IMR-90 (cell line): ENCODE results near the gene PAX9. TPM values are rescaled to one million over a fixed set of nuclear protein-coding genes. Genes with fewer than 3 reads are reported as not detected.

Experiments
- ATAC-seq: fragments of 200-7000 bp; cut with Tn5 transposase; 2 replicates; pipeline ENCODE4 v1.9.1; 2020; ENCODE audit warnings: low read depth, mild to moderate bottlenecking, moderate library complexity
- BruUV-seq: library from RNA; stranded (reverse); fragments of 400-500 nt; replicated peaks from 2 replicates; lab custom pipeline; 2021; lab: Mats Ljungman, UMichigan
- CTCF ChIA-PET: fragments of 300-600 bp; formaldehyde crosslinking; extraction: SDS; loops from one replicate; lab custom pipeline; 2021; ENCODE audit warnings: antibody characterized with exemption; lab: Yijun Ruan, JAX
- POLR2A ChIA-PET: fragments of 300-600 bp; sonication (Branson Sonifier 250); formaldehyde crosslinking; loops from one replicate; lab custom pipeline; 2022; ENCODE audit warnings: antibody characterized with exemption; ENCODE audit not compliant: unreplicated experiment; lab: Charles Lee
- DNase-seq: peaks from one replicate; pipeline ENCODE4 v3.0.0; 2013
- H2AFZ ChIP-seq: replicated peaks from 2 replicates; pipeline ENCODE3; 2013; ENCODE audit warnings: low read length, mild to moderate bottlenecking; ENCODE audit not compliant: poor library complexity
- H2AK5ac ChIP-seq: 2 replicates; pipeline ENCODE4 v1.6.1; 2013; ENCODE audit warnings: low read depth, low read length, inconsistent platforms
- H2AK9ac ChIP-seq: replicated peaks from 2 replicates; pipeline ENCODE3; 2013; ENCODE audit warnings: mild to moderate bottlenecking, low read depth, low read length, moderate library complexity; ENCODE audit not compliant: poor library complexity
- H2BK120ac ChIP-seq: 2 replicates; pipeline ENCODE4 v1.6.1; 2013; ENCODE audit warnings: low read depth, low read length, inconsistent platforms
- H2BK15ac ChIP-seq: 3 replicates; pipeline ENCODE4 v1.6.1; 2013; ENCODE audit warnings: low read depth, low read length, inconsistent platforms
- H2BK20ac ChIP-seq: 2 replicates; pipeline ENCODE4 v1.6.1; 2013; ENCODE audit warnings: low read depth, mild to moderate bottlenecking, inconsistent platforms, low read length, moderate library complexity
- H2BK5ac ChIP-seq: 2 replicates; pipeline ENCODE4 v1.6.1; 2013; ENCODE audit warnings: mild to moderate bottlenecking, low read depth, low read length, inconsistent platforms; ENCODE audit not compliant: poor library complexity, severe bottlenecking
- H3K14ac ChIP-seq: replicated peaks from 2 replicates; pipeline ENCODE4 v1.6.1; 2013; ENCODE audit warnings: low read depth, low read length, inconsistent platforms
- H3K18ac ChIP-seq: 2 replicates; pipeline ENCODE4 v1.6.1; 2013; ENCODE audit warnings: low read depth, low read length, control low read depth
- H3K23ac ChIP-seq: 2 replicates; pipeline ENCODE4 v1.6.1; 2013; ENCODE audit warnings: low read depth, low read length, inconsistent platforms
- H3K27ac ChIP-seq: 2 replicates; pipeline ENCODE4 v1.5.1; 2013; ENCODE audit warnings: mild to moderate bottlenecking, control low read depth, low read length; ENCODE audit not compliant: insufficient read depth
- H3K27me3 ChIP-seq: 2 replicates; pipeline ENCODE4 v1.6.1; 2013; ENCODE audit warnings: low read length; ENCODE audit not compliant: control insufficient read depth, insufficient read depth
- H3K36me3 ChIP-seq: 2 replicates; pipeline ENCODE4 v1.6.1; 2013; ENCODE audit warnings: low read length, mixed read lengths; ENCODE audit not compliant: control insufficient read depth, insufficient read depth
- H3K4ac ChIP-seq: 2 replicates; pipeline ENCODE4 v1.6.1; 2013; ENCODE audit warnings: low read depth, low read length, inconsistent platforms
- H3K4me1 ChIP-seq: 2 replicates; pipeline ENCODE4 v1.6.1; 2013; ENCODE audit warnings: low read length, mixed read lengths; ENCODE audit not compliant: control insufficient read depth, insufficient read depth
- H3K4me2 ChIP-seq: 2 replicates; pipeline ENCODE4 v1.6.1; 2013; ENCODE audit warnings: low read depth, mild to moderate bottlenecking, control low read depth, low read length, moderate library complexity
- H3K4me3 ChIP-seq: 2 replicates; pipeline ENCODE4 v1.5.1; 2013; ENCODE audit warnings: low read depth, mild to moderate bottlenecking, control low read depth, low read length, moderate library complexity; ENCODE audit not compliant: insufficient read depth
- H3K56ac ChIP-seq: 2 replicates; pipeline ENCODE4 v1.6.1; 2013; ENCODE audit warnings: low read length, inconsistent platforms; ENCODE audit not compliant: insufficient read depth; ENCODE audit errors: extremely low read depth
- H3K79me1 ChIP-seq, 2 experiments: 2 replicates each; pipeline ENCODE4 v1.6.1; 2013; ENCODE audit warnings: low read length in 2 of 2, inconsistent platforms in 1 of 2, low read depth in 1 of 2
- H3K9ac ChIP-seq: 2 replicates; pipeline ENCODE4 v1.6.1; 2013; ENCODE audit warnings: low read depth, low read length, control low read depth
- H3K9me1 ChIP-seq: 2 replicates; pipeline ENCODE4 v1.6.1; 2013; ENCODE audit warnings: low read length, inconsistent platforms; ENCODE audit not compliant: insufficient read depth
- H3K9me3 ChIP-seq: 2 replicates; pipeline ENCODE4 v1.6.1; 2013; ENCODE audit warnings: low read length; ENCODE audit not compliant: control insufficient read depth, insufficient read depth
- H4K20me1 ChIP-seq: 2 replicates; pipeline ENCODE4 v1.6.1; 2013; ENCODE audit warnings: low read length, inconsistent platforms; ENCODE audit not compliant: insufficient read depth
- H4K5ac ChIP-seq: 2 replicates; pipeline ENCODE4 v1.6.1; 2013; ENCODE audit warnings: mild to moderate bottlenecking, low read depth, low read length, control low read depth
- H4K8ac ChIP-seq, 2 experiments: 2 replicates each; pipeline ENCODE4 v1.6.1; 2013; ENCODE audit warnings: low read depth in 2 of 2, low read length in 2 of 2, control low read depth in 1 of 2, inconsistent platforms in 1 of 2
- H4K91ac ChIP-seq: 2 replicates; pipeline ENCODE4 v1.6.1; 2013; ENCODE audit warnings: low read depth, low read length, inconsistent platforms; ENCODE audit not compliant: insufficient read depth
- BHLHE40 ChIP-seq: fragments of 150-350 bp; IDR thresholded peaks from 2 replicates; pipeline ENCODE4 v1.6.1; 2016; ENCODE audit warnings: mild to moderate bottlenecking, low read depth, low read length
- CEBPB ChIP-seq: IDR thresholded peaks from 2 replicates; pipeline ENCODE4 v1.6.1; 2012; ENCODE audit warnings: low read depth, low read length, improper control_type of control experiment
- CHD1 ChIP-seq: IDR thresholded peaks from 2 replicates; pipeline ENCODE4 v1.6.1; 2012; ENCODE audit warnings: low read depth, low read length, improper control_type of control experiment
- FOS ChIP-seq: fragments of 150-350 bp; IDR thresholded peaks from 2 replicates; pipeline ENCODE4 v1.6.1; 2016; ENCODE audit warnings: low read depth, low read length
- MAFK ChIP-seq: IDR thresholded peaks from 2 replicates; pipeline ENCODE4 v1.6.1; 2012; ENCODE audit warnings: low read depth, low read length, improper control_type of control experiment
- MAZ ChIP-seq: IDR thresholded peaks from 2 replicates; pipeline ENCODE4 v1.6.1; 2012; ENCODE audit warnings: low read depth, mild to moderate bottlenecking, low read length, improper control_type of control experiment, moderate library complexity, borderline replicate concordance
- MXI1 ChIP-seq: IDR thresholded peaks from 2 replicates; pipeline ENCODE4 v1.6.1; 2012; ENCODE audit warnings: low read depth, mild to moderate bottlenecking, low read length, moderate library complexity, borderline replicate concordance
- NFE2L2 ChIP-seq: fragments of 150-350 bp; IDR thresholded peaks from 2 replicates; pipeline ENCODE4 v1.6.1; 2016; ENCODE audit warnings: low read depth, mild to moderate bottlenecking, low read length
- POLR2A ChIP-seq: IDR thresholded peaks from 2 replicates; pipeline ENCODE4 v1.6.1; 2012; ENCODE audit warnings: mild to moderate bottlenecking, low read depth, low read length
- RAD21 ChIP-seq: IDR thresholded peaks from 2 replicates; pipeline ENCODE4 v1.6.1; 2012; ENCODE audit warnings: low read length, improper control_type of control experiment
- RCOR1 ChIP-seq: IDR thresholded peaks from 2 replicates; pipeline ENCODE4 v1.6.1; 2012; ENCODE audit warnings: mild to moderate bottlenecking, low read length, improper control_type of control experiment; ENCODE audit not compliant: insufficient replicate concordance
- RFX5 ChIP-seq: IDR thresholded peaks from 2 replicates; pipeline ENCODE4 v1.8.0; 2012; ENCODE audit warnings: low read depth, mild to moderate bottlenecking, low read length, moderate library complexity
- SMC3 ChIP-seq: fragments of 150-350 bp; IDR thresholded peaks from 2 replicates; pipeline ENCODE4 v1.6.1; 2016; ENCODE audit warnings: low read depth, mild to moderate bottlenecking, antibody characterized with exemption, low read length, moderate library complexity
- WGBS, 2 experiments: methylation state at CpG; one replicate each; pipeline versions ENCODE4 v1.1.5 to v1.1.7; 2013; ENCODE audit warnings: missing lambda C conversion rate in 2 of 2; ENCODE audit not compliant: insufficient read length in 1 of 2; ENCODE audit errors: extremely low coverage in 2 of 2; 5-methylcytosine and 5-hydroxymethylcytosine counted together
- dilution Hi-C: fragments of 300-500 bp; cut with HindIII; formaldehyde crosslinking; loops from one replicate; pipeline ENCODE4 v1.14.3; 2018; ENCODE audit warnings: low sequenced_read_pairs; ENCODE audit not compliant: unreplicated experiment
- in situ Hi-C: fragments of 300-500 bp; cut with MboI; formaldehyde crosslinking; loops from 3 replicates; pipeline ENCODE4 v1.14.3; 2019; ENCODE audit warnings: low sequenced_read_pairs, inconsistent platforms, mixed read lengths
- intact Hi-C: fragments of 100-400 bp; cut with micrococcal nuclease; formaldehyde crosslinking; loops from 2 replicates; pipeline ENCODE4 v1.10.0; 2022
- polyA plus RNA-seq, 3 experiments: library from polyadenylated mRNA; depleted of rRNA; stranded (reverse); fragments of >200 nt; gene quantifications; 2 replicates each; pipeline ENCODE4 v1.2.3, GENCODE V29; 2012; ENCODE audit warnings: low replicate concordance in 1 of 3
- total RNA-seq: library from RNA; depleted of rRNA; stranded (reverse); fragments of >200 nt; gene quantifications from 2 replicates; pipeline ENCODE4 v1.2.3, GENCODE V29; 2012
- TF ChIP-seq, protein P1 (sequence below): fragments of 150-350 bp; IDR thresholded peaks from 2 replicates; pipeline ENCODE4 v1.6.1; 2016; ENCODE audit warnings: low read depth, mild to moderate bottlenecking, low read length, moderate library complexity, borderline replicate concordance
- TF ChIP-seq, protein P2 (sequence below): fragments of 150-350 bp; IDR thresholded peaks from 2 replicates; pipeline ENCODE4 v1.6.1; 2017; ENCODE audit warnings: mild to moderate bottlenecking, antibody characterized with exemption, low read length, low read depth
- TF ChIP-seq, protein P3 (sequence below): conservative IDR thresholded peaks from 2 replicates; pipeline ENCODE4 v1.5.1; 2012; ENCODE audit warnings: mild to moderate bottlenecking, low read depth, low read length, improper control_type of control experiment

The PAX9 gene
- total and polyA plus RNA-seq, 2 of the 4 experiments (the other 2 are of a cell fraction): not detected

DNA sequence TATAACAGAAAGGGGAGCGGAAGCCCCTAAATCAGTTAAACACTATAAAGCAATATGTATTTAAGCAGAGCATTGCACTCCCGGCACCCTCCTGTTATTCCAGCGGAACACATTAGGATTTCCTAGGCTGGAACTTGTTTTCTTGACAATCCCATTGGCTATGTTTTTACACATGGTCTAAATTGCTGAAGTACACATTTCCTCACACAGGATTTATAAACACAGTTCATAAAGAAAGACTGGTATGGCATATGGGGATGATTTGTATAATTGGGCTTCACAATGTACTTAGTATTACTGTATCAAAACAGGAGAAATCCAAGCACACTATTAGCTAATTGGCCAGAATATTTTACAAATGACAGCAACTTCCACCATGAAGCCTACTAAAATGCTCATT is 23.3 kb downstream of the PAX9 start:
- Histone ChIP-seq H3K9me3 (no peaks in the 10 kb centered on the region), H2BK5ac (no peak overlapping the region), H4K20me1 (no peaks in the 10 kb centered on the region), H2AK9ac (no peak overlapping the region), H3K4me1 (no peaks in the 10 kb centered on the region), H3K27me3 (no peaks in the 10 kb centered on the region), H4K5ac (no peak overlapping the region), H3K18ac (no peak overlapping the region), H3K27ac (no peak overlapping the region), H4K91ac (no peak overlapping the region), H3K23ac (no peak overlapping the region), H3K36me3 (no peaks in the 10 kb centered on the region), H4K8ac (no peak overlapping the region), H2AFZ (no peak overlapping the region), H2AK5ac (no peak overlapping the region), H2BK20ac (no peak overlapping the region), H3K9ac (no peak overlapping the region), H3K56ac (no peak overlapping the region), H3K9me1 (no peaks in the 10 kb centered on the region), H2BK15ac (no peak overlapping the region), H3K4ac (no peak overlapping the region), H3K14ac (no peak overlapping the region), H3K4me2 (no peak overlapping the region), H3K79me1 (no peaks in the 10 kb centered on the region), H3K4me3 (no peak overlapping the region), H2BK120ac (no peak overlapping the region)
- WGBS, 2 experiments: no CpG with 5 or more reads among the region's 3 CpGs
- ATAC-seq: no peak
- DNase-seq: no peak
- dilution Hi-C loops (no loop called here), intact Hi-C loops (no loop called here), in situ Hi-C loops (no loop called here)
- no TSS peak for BruUV-seq
- ChIA-PET CTCF (interaction anchor here (1.1 kb wide), 1 partner anchor 465 kb away, joined by 3 read pairs; no protein-coding TSS in a partner anchor), POLR2A (no interaction called here)
- TF ChIP-seq RCOR1 (no peak), CHD1 (no peak), NFE2L2 (no peak), RFX5 (no peak), MAFK (no peak), SMC3 (no peak), MAZ (no peak), POLR2A (no peak), FOS (no peak), RAD21 (no peak), BHLHE40 (no peak), CEBPB (no peak), MXI1 (no peak)
- TF ChIP-seq, protein P1, sequence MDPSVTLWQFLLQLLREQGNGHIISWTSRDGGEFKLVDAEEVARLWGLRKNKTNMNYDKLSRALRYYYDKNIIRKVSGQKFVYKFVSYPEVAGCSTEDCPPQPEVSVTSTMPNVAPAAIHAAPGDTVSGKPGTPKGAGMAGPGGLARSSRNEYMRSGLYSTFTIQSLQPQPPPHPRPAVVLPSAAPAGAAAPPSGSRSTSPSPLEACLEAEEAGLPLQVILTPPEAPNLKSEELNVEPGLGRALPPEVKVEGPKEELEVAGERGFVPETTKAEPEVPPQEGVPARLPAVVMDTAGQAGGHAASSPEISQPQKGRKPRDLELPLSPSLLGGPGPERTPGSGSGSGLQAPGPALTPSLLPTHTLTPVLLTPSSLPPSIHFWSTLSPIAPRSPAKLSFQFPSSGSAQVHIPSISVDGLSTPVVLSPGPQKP: no peak
- TF ChIP-seq, protein P2, sequence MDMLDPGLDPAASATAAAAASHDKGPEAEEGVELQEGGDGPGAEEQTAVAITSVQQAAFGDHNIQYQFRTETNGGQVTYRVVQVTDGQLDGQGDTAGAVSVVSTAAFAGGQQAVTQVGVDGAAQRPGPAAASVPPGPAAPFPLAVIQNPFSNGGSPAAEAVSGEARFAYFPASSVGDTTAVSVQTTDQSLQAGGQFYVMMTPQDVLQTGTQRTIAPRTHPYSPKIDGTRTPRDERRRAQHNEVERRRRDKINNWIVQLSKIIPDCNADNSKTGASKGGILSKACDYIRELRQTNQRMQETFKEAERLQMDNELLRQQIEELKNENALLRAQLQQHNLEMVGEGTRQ: no peak
- TF ChIP-seq, protein P3, sequence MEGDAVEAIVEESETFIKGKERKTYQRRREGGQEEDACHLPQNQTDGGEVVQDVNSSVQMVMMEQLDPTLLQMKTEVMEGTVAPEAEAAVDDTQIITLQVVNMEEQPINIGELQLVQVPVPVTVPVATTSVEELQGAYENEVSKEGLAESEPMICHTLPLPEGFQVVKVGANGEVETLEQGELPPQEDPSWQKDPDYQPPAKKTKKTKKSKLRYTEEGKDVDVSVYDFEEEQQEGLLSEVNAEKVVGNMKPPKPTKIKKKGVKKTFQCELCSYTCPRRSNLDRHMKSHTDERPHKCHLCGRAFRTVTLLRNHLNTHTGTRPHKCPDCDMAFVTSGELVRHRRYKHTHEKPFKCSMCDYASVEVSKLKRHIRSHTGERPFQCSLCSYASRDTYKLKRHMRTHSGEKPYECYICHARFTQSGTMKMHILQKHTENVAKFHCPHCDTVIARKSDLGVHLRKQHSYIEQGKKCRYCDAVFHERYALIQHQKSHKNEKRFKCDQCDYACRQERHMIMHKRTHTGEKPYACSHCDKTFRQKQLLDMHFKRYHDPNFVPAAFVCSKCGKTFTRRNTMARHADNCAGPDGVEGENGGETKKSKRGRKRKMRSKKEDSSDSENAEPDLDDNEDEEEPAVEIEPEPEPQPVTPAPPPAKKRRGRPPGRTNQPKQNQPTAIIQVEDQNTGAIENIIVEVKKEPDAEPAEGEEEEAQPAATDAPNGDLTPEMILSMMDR: no peak
